Body of pancreas (tissue), 4 donors: ENCODE data around the gene WIPI1.

Experiments used
- CTCF ChIP-seq, 7 experiments: fragments of 450-650 bp in 4 of 7; fragments of 200-600 bp in 3 of 7; sonication (generic) in 3 of 7; IDR thresholded peaks; one replicate each; pipeline ENCODE4 v1.5.1; 2016 to 2019; ENCODE audit warnings: antibody characterized with exemption in 7 of 7
- POLR2A ChIP-seq, 3 donors: fragments of 450-650 bp; IDR thresholded peaks; one replicate each; pipeline ENCODE4 v1.6.1; 2016; ENCODE audit warnings: antibody characterized with exemption in 3 of 3, mild to moderate bottlenecking in 2 of 3

- TF ChIP-seq CTCF (IDR thresholded peaks at IDR 0.05), result no peak
- TF ChIP-seq POLR2A (IDR thresholded peaks at IDR 0.05), result no peak
Measured at GRCh38 chr17:68383443-68384321, 73.6 kb downstream of the WIPI1 start.
